ENCODE measurements around the gene ADGRV1. TPM values are rescaled to one million over a fixed set of nuclear protein-coding genes. Genes with fewer than 3 reads are reported as not detected.

The ADGRV1 gene
- total RNA-seq, 1 donor = 0.43 TPM

DNA sequence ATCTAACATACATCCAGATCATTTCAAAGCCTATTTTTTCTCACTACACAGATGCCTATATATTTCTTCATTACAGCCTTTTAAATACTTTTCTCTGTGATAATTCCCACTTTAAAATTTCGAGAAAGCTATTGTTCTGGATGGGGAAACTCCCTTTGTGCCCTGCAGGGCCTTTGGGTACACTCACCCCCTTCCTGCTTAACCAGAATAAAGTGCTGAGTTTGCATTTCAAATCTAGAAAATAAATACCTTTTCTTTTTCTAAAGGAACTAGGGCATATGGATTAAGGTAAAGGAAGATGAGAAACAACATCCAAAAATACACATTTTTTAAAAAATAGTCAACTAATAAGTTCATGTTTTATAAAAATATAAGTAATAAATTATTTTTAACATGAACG is 323.9 kb downstream of the ADGRV1 start:
- no peak for DNase-seq (ENCODE audit: low read depth)
- TF ChIP-seq, protein P1, sequence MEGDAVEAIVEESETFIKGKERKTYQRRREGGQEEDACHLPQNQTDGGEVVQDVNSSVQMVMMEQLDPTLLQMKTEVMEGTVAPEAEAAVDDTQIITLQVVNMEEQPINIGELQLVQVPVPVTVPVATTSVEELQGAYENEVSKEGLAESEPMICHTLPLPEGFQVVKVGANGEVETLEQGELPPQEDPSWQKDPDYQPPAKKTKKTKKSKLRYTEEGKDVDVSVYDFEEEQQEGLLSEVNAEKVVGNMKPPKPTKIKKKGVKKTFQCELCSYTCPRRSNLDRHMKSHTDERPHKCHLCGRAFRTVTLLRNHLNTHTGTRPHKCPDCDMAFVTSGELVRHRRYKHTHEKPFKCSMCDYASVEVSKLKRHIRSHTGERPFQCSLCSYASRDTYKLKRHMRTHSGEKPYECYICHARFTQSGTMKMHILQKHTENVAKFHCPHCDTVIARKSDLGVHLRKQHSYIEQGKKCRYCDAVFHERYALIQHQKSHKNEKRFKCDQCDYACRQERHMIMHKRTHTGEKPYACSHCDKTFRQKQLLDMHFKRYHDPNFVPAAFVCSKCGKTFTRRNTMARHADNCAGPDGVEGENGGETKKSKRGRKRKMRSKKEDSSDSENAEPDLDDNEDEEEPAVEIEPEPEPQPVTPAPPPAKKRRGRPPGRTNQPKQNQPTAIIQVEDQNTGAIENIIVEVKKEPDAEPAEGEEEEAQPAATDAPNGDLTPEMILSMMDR (IDR thresholded peaks at IDR 0.05; ENCODE audit: insufficient read depth, low read depth, low read length) = no peak
- no peak overlapping the region for H3K4me3 ChIP-seq (ENCODE audit: low read depth, low read length)

DNA sequence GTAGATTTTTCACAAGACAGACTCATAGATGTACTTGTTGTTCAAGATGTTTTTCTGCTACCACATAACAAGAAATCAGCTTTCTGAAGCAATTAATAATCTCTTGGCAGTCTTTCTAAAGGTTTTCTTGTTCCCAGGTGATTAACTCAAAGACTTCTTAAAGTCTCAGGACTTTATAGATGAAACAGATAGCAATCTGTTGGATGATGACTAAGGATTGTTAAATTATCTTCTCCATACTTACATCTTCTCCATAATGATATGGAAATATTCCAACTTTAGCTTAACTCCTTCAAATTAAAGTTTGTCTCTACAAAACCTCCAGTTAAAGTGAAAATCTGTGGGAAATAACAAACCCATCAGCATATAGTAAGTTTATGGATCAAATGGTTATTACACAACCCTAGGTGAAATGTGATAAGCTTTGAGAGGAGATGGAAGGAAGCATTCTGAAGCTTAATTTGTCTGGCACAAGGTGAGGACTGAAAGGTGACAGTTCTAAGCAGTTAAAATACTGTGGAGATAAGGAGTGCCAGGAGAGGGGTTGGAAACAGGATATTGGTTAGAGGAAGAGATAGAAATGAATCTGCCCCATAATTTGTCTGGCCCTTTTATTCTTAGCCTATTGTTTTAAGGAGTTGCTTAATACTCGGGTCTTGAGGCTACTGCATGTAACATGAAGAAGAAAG is 326.7 kb downstream of the ADGRV1 start:
- TF ChIP-seq, protein P1 (IDR thresholded peaks at IDR 0.05; ENCODE audit: insufficient read depth, low read depth, low read length) = no peak
- H3K4me3 ChIP-seq (ENCODE audit: low read depth, low read length) = no peak overlapping the region
- DNase-seq (ENCODE audit: low read depth) = no peak

DNA sequence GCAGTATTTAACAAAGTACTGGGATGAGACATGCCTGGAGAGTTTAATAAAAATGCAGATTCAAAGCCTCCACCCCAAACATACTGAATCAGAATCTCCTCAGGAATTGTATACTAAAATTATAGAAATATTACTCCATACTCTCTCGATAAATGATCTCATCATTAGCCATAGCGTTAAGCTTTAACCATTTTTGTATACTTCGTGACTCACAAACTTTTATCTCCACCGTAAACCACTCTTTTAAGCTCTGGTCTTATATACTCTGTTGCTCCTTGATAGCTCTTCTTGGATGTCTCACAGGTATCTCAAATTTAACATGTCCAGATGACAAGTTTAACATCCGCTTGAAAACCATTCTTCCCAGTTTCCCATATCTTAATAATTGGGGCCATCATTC is 327.8 kb downstream of the ADGRV1 start:
- no peak overlapping the region for H3K4me3 ChIP-seq (ENCODE audit: low read depth, low read length)
- TF ChIP-seq, protein P1 (IDR thresholded peaks at IDR 0.05; ENCODE audit: insufficient read depth, low read depth, low read length) = no peak
- DNase-seq (ENCODE audit: low read depth) = no peak

DNA sequence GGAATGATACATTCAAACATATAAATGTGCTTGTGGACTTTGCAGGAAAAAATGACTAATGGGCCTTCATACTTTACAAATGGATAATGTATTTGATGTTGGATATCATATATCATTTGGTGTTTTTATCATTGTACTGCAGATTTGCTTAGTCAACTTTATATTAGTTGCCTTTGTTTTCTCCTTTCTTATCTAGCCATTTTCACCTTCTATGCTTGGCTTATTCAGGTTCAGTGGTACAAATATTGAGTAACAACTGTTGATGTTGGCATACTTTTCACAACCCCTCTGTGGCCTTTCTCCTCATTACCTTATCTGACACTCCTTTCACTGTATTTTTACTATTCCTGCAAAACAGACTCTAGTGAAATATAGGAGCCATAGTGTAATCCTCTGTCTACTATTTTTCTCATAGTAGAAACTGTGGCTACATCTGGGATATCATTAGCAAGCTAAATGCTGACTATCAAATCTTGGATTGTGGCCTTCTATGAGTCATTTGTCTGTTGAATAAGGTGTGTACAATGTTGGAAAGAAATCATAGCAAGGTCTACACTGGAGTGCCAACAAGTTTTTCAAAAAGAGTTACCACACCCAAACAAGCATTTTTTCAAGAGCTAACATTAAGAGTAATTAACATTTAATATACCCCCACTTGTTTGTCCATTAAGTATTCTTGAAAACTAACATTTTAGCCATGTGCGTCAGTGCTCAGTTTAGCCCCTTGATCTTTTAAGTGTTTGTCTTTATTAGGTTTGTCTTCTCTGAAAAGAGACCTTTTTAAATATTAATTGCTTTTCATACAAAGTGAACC is 330.1 kb downstream of the ADGRV1 start:
- no peak overlapping the region for H3K4me3 ChIP-seq (ENCODE audit: low read depth, low read length)
- TF ChIP-seq, protein P1 (IDR thresholded peaks at IDR 0.05; ENCODE audit: insufficient read depth, low read depth, low read length) = no peak
- no peak for DNase-seq (ENCODE audit: low read depth)

DNA sequence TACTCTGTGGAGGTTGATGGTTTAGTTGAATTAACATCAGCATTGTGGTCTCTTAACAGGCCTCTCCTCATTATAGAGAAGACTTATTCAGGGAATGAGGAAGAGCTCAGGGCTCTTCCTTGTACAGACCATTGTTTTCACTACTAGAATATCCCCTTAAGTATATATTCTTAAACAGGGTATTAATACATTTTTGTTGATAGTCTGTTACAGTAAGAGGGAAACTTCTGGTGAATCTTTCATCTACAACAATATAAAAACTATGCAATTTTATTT is 330.7 kb downstream of the ADGRV1 start:
- H3K4me3 ChIP-seq (ENCODE audit: low read depth, low read length) = no peak overlapping the region

DNA sequence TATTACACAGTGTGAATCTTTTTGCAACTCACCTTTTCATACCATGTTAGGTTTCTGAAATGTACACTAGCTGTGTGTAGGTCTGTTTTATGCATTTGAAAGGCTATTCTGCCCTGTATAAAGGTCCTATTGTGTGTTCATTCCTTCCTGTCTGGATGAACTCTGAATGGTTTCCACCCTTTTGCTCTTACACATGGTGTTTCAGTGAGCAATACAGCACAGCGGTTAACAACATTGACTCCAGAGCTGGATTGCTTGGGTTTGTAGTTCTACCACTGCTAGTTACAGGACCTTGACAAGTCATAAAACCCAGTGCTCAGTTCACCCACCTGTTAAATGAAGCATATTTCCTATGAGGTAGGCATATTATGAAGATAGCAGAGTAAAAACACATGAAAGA is 331.6 kb downstream of the ADGRV1 start:
- no peak for DNase-seq (ENCODE audit: low read depth)
- no peak overlapping the region for H3K4me3 ChIP-seq (ENCODE audit: low read depth, low read length)
- TF ChIP-seq, protein P1 (IDR thresholded peaks at IDR 0.05; ENCODE audit: insufficient read depth, low read depth, low read length) = no peak

More for the DNA sequence above, 330.7 kb downstream of the ADGRV1 start:
- TF ChIP-seq, protein P1 (IDR thresholded peaks at IDR 0.05; ENCODE audit: insufficient read depth, low read depth, low read length) = no peak
- DNase-seq (ENCODE audit: low read depth) = no peak

All from fibroblast of villous mesenchyme (primary cell).